ENCODE measurements around the gene NPHP3.

DNA sequence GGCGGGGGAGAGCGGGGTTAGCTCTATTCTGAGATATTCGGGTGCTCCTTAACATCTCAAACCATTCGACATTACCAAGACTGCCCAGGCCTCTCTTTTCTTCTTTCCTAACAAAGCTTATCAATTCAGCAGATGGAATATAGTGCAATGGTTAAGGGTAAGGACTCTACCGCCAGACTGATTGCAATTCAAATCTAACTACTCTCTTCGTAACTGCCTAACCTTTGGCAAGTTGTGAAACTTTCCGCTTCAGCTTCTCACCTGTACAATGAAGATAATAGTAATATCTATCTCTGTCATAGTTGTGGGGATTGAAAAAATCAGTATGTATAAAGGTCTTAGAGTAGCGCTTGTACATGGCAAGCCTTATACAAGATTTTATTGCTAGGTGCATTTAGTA lies 61.1 kb downstream of the NPHP3 start:
- TF ChIP-seq ESRRG (CRISPR knock-in tag; IDR thresholded peaks at IDR 0.05) (no peak), RARB (CRISPR knock-in tag; IDR thresholded peaks at IDR 0.05) (no peak), ARNTL (CRISPR knock-in tag; IDR thresholded peaks at IDR 0.05; ENCODE audit: borderline replicate concordance, low read depth) (no peak), ZFP30 (CRISPR knock-in tag; IDR thresholded peaks at IDR 0.05) (no peak)
- TF ChIP-seq, protein P1, sequence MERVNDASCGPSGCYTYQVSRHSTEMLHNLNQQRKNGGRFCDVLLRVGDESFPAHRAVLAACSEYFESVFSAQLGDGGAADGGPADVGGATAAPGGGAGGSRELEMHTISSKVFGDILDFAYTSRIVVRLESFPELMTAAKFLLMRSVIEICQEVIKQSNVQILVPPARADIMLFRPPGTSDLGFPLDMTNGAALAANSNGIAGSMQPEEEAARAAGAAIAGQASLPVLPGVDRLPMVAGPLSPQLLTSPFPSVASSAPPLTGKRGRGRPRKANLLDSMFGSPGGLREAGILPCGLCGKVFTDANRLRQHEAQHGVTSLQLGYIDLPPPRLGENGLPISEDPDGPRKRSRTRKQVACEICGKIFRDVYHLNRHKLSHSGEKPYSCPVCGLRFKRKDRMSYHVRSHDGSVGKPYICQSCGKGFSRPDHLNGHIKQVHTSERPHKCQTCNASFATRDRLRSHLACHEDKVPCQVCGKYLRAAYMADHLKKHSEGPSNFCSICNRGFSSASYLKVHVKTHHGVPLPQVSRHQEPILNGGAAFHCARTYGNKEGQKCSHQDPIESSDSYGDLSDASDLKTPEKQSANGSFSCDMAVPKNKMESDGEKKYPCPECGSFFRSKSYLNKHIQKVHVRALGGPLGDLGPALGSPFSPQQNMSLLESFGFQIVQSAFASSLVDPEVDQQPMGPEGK (CRISPR knock-in tag; IDR thresholded peaks at IDR 0.05; ENCODE audit: borderline replicate concordance), result no peak

All from SK-N-SH treated with all-trans-retinoic acid at 6 μM for 48 hours (cell line).